Mammary epithelial cell (primary cell): ENCODE results near the gene HBD.

Experiments used
- EZH2 ChIP-seq: IDR thresholded peaks from 2 replicates; pipeline ENCODE4 v1.6.1; 2012; ENCODE audit warnings: low read length, inconsistent platforms, borderline replicate concordance
- TF ChIP-seq, protein P1 (sequence below), 2 donors: IDR thresholded peaks in 1 of 2; conservative IDR thresholded peaks in 1 of 2; 2 replicates each; pipeline ENCODE4 v1.5.1; 2011 to 2012; ENCODE audit warnings: inconsistent platforms in 2 of 2, low read length in 2 of 2, mild to moderate bottlenecking in 2 of 2, control low read depth in 1 of 2, low read depth in 1 of 2; ENCODE audit not compliant: insufficient read depth in 1 of 2; ENCODE audit errors: extremely low read depth in 1 of 2

- TF ChIP-seq, protein P1, sequence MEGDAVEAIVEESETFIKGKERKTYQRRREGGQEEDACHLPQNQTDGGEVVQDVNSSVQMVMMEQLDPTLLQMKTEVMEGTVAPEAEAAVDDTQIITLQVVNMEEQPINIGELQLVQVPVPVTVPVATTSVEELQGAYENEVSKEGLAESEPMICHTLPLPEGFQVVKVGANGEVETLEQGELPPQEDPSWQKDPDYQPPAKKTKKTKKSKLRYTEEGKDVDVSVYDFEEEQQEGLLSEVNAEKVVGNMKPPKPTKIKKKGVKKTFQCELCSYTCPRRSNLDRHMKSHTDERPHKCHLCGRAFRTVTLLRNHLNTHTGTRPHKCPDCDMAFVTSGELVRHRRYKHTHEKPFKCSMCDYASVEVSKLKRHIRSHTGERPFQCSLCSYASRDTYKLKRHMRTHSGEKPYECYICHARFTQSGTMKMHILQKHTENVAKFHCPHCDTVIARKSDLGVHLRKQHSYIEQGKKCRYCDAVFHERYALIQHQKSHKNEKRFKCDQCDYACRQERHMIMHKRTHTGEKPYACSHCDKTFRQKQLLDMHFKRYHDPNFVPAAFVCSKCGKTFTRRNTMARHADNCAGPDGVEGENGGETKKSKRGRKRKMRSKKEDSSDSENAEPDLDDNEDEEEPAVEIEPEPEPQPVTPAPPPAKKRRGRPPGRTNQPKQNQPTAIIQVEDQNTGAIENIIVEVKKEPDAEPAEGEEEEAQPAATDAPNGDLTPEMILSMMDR (conservative IDR thresholded peaks at IDR 0.05 in 1 of 2, IDR thresholded peaks at IDR 0.05 in 1 of 2; ENCODE audit: extremely low read depth in 1 of 2, insufficient read depth in 1 of 2, low read depth in 1 of 2, low read length in 2 of 2), result no peak
- TF ChIP-seq EZH2, result no peak
Observed at GRCh38 chr11:5229356-5229755, 4.9 kb downstream of the HBD start.
